Mesendoderm (in vitro differentiated cells): ENCODE results near the gene ECHDC1.
"Not testable (repeated sequence)": the region's sequence is repeated elsewhere in the genome, so short reads cannot be mapped to it uniquely, and the experiment has no call there.

Experiments used
- DNase-seq: peaks from one replicate; pipeline ENCODE4 v3.0.0; 2013
- H2AK5ac ChIP-seq: 2 replicates; pipeline ENCODE4 v1.6.1; 2013; ENCODE audit warnings: low read length, inconsistent platforms
- H2BK120ac ChIP-seq: 2 replicates; pipeline ENCODE4 v1.6.1; 2013; ENCODE audit warnings: low read depth, mild to moderate bottlenecking, low read length, moderate library complexity, mixed read lengths
- H2BK15ac ChIP-seq: replicated peaks from 2 replicates; pipeline ENCODE4 v1.6.1; 2013; ENCODE audit warnings: low read depth, mild to moderate bottlenecking, moderate library complexity
- H2BK5ac ChIP-seq: 2 replicates; pipeline ENCODE4 v1.6.1; 2013; ENCODE audit warnings: low read length, inconsistent platforms
- H3K18ac ChIP-seq: 2 replicates; pipeline ENCODE4 v1.6.1; 2013; ENCODE audit warnings: mild to moderate bottlenecking, low read length, mixed read lengths
- H3K23ac ChIP-seq: one replicate; pipeline ENCODE4 v1.6.1; 2013; ENCODE audit warnings: low read length
- H3K27ac ChIP-seq: 2 replicates; pipeline ENCODE4 v1.5.1; 2013; ENCODE audit warnings: low read depth, mild to moderate bottlenecking, inconsistent platforms, low read length, moderate library complexity
- H3K27me3 ChIP-seq: 2 replicates; pipeline ENCODE4 v1.6.1; 2013; ENCODE audit warnings: low read length, control low read depth, mild to moderate bottlenecking, inconsistent platforms; ENCODE audit not compliant: insufficient read depth, poor library complexity
- H3K36me3 ChIP-seq: 2 replicates; pipeline ENCODE4 v1.6.1; 2013; ENCODE audit warnings: low read length, inconsistent platforms; ENCODE audit not compliant: control insufficient read depth, insufficient read depth
- H3K4ac ChIP-seq: one replicate; pipeline ENCODE4 v1.6.1; 2013; ENCODE audit warnings: low read depth, mild to moderate bottlenecking, low read length, moderate library complexity
- H3K4me1 ChIP-seq: 2 replicates; pipeline ENCODE4 v1.6.1; 2013; ENCODE audit warnings: low read depth, low read length, inconsistent platforms; ENCODE audit not compliant: control insufficient read depth
- H3K4me2 ChIP-seq: 2 replicates; pipeline ENCODE4 v1.6.1; 2013; ENCODE audit warnings: low read length
- H3K4me3 ChIP-seq: 2 replicates; pipeline ENCODE4 v1.5.1; 2013; ENCODE audit warnings: mild to moderate bottlenecking, low read length
- H3K56ac ChIP-seq: one replicate; pipeline ENCODE4 v1.6.1; 2013; ENCODE audit warnings: low read length
- H3K79me1 ChIP-seq: 2 replicates; pipeline ENCODE4 v1.6.1; 2013; ENCODE audit warnings: low read length, inconsistent platforms
- H3K79me2 ChIP-seq: 2 replicates; pipeline ENCODE4 v1.6.1; 2013; ENCODE audit warnings: mild to moderate bottlenecking, low read length; ENCODE audit not compliant: control insufficient read depth, insufficient read depth
- H3K9ac ChIP-seq: 2 replicates; pipeline ENCODE4 v1.6.1; 2013; ENCODE audit warnings: low read length, inconsistent platforms
- H4K5ac ChIP-seq: one replicate; pipeline ENCODE4 v1.6.1; 2013; ENCODE audit warnings: low read length
- H4K8ac ChIP-seq: one replicate; pipeline ENCODE4 v1.6.1; 2013; ENCODE audit warnings: low read depth, mild to moderate bottlenecking, control low read depth, low read length, moderate library complexity
- WGBS: extraction: QIAGEN DNeasy Blood & Tissue Kit; methylation state at CpG from one replicate; pipeline ENCODE4 v1.1.7; 2013; ENCODE audit warnings: low lambda C conversion rate, missing lambda C conversion rate; ENCODE audit not compliant: insufficient coverage; ENCODE audit errors: extremely low coverage; 5-methylcytosine and 5-hydroxymethylcytosine counted together

Gene ECHDC1

GRCh38 chr6:127340171-127340570, 3.2 kb downstream of the ECHDC1 start:
- peaks cover 4% of the 10 kb centered on the region for H3K4me1 ChIP-seq
- no peak overlapping the region for H3K27ac ChIP-seq
- H3K4ac ChIP-seq: no peak overlapping the region
- no peak overlapping the region for H2BK5ac ChIP-seq
- peak overlapping the region; percentile 0 for H3K4me2 ChIP-seq
- H3K23ac ChIP-seq: no peak overlapping the region
- peaks cover 45% of the 10 kb centered on the region for H3K79me2 ChIP-seq
- H3K36me3 ChIP-seq: no peaks in the 10 kb centered on the region
- no peak overlapping the region for H3K4me3 ChIP-seq
- H2BK120ac ChIP-seq: no peak overlapping the region
- H2AK5ac ChIP-seq: no peak overlapping the region
- no peak overlapping the region for H4K5ac ChIP-seq
- H4K8ac ChIP-seq: no peak overlapping the region
- no peak overlapping the region for H3K18ac ChIP-seq
- H3K56ac ChIP-seq: peak overlapping the region; percentile 49
- no peaks in the 10 kb centered on the region for H3K27me3 ChIP-seq
- peaks cover 2% of the 10 kb centered on the region for H3K79me1 ChIP-seq
- no peak overlapping the region for H2BK15ac ChIP-seq
- DNase-seq: no peak
- H3K9ac ChIP-seq: peak overlapping the region; percentile 44

- H3K56ac ChIP-seq: no peak overlapping the region
- no peak overlapping the region for H3K4me2 ChIP-seq
- WGBS: no CpG with 5 or more reads among the region's 1 CpG
- peaks cover 42% of the 10 kb centered on the region for H3K79me2 ChIP-seq
- no peak overlapping the region for H3K18ac ChIP-seq
- no peak overlapping the region for H2BK15ac ChIP-seq
- H3K4me3 ChIP-seq: no peak overlapping the region
- no peak overlapping the region for H2BK5ac ChIP-seq
- peak overlapping the region; percentile 30 for H3K9ac ChIP-seq
- no peak overlapping the region for H3K23ac ChIP-seq
- no peak overlapping the region for H4K5ac ChIP-seq
- no peak overlapping the region for H2AK5ac ChIP-seq
- H3K36me3 ChIP-seq: no peaks in the 10 kb centered on the region
- no peak overlapping the region for H2BK120ac ChIP-seq
- peaks cover 4% of the 10 kb centered on the region for H3K4me1 ChIP-seq
- no peaks in the 10 kb centered on the region for H3K27me3 ChIP-seq
- no peak overlapping the region for H3K4ac ChIP-seq
- DNase-seq: no peak
- H3K79me1 ChIP-seq: peaks cover 2% of the 10 kb centered on the region
- no peak overlapping the region for H3K27ac ChIP-seq
- H4K8ac ChIP-seq: no peak overlapping the region
Observed at GRCh38 chr6:127338936-127339335, 4.5 kb downstream of the ECHDC1 start.

- no peak overlapping the region for H3K4ac ChIP-seq
- H2BK5ac ChIP-seq: peak overlapping the region; percentile 75
- no peaks in the 10 kb centered on the region for H3K36me3 ChIP-seq
- peak overlapping the region; percentile 56 for H3K56ac ChIP-seq
- DNase-seq: peak; percentile 90
- H2BK120ac ChIP-seq: no peak overlapping the region
- no peaks in the 10 kb centered on the region for H3K27me3 ChIP-seq
- H3K79me1 ChIP-seq: peaks cover 2% of the 10 kb centered on the region
- no peak overlapping the region for H3K9ac ChIP-seq
- H3K18ac ChIP-seq: peak overlapping the region; percentile 43
- no peak overlapping the region for H4K8ac ChIP-seq
- H3K79me2 ChIP-seq: peaks cover 9% of the 10 kb centered on the region
- no peak overlapping the region for H3K23ac ChIP-seq
- no peak overlapping the region for H4K5ac ChIP-seq
- H3K27ac ChIP-seq: peak overlapping the region; percentile 70
- WGBS: no CpG with 5 or more reads among the region's 4 CpGs
- H2AK5ac ChIP-seq: no peak overlapping the region
- H3K4me3 ChIP-seq: no peak overlapping the region
- H3K4me2 ChIP-seq: no peak overlapping the region
- H3K4me1 ChIP-seq: peaks cover 1% of the 10 kb centered on the region
- H2BK15ac ChIP-seq: no peak overlapping the region
Observed at GRCh38 chr6:127332383-127332961, 10.9 kb downstream of the ECHDC1 start.

GRCh38 chr6:127331256-127331655, 12.2 kb downstream of the ECHDC1 start:
- not testable (repeated sequence) for H3K23ac ChIP-seq, H3K79me1 ChIP-seq, H4K8ac ChIP-seq, H3K9ac ChIP-seq, H3K36me3 ChIP-seq, H3K79me2 ChIP-seq, H4K5ac ChIP-seq, DNase-seq, H3K27me3 ChIP-seq, H3K4me3 ChIP-seq, H3K4ac ChIP-seq, H3K4me2 ChIP-seq, H2BK15ac ChIP-seq, H2AK5ac ChIP-seq, H3K56ac ChIP-seq, H3K4me1 ChIP-seq, H2BK120ac ChIP-seq
- peak overlapping the region; percentile 51 for H3K18ac ChIP-seq
- peak overlapping the region; percentile 68 for H3K27ac ChIP-seq
- WGBS: no CpG with 5 or more reads among the region's 3 CpGs
- H2BK5ac ChIP-seq: peak overlapping the region; percentile 17

- H3K4me1 ChIP-seq: peaks cover 1% of the 10 kb centered on the region
- H3K36me3 ChIP-seq: peaks cover 1% of the 10 kb centered on the region
- no peak overlapping the region for H3K23ac ChIP-seq
- no peak overlapping the region for H2BK15ac ChIP-seq
- H3K4ac ChIP-seq: no peak overlapping the region
- no peak overlapping the region for H4K5ac ChIP-seq
- no peaks in the 10 kb centered on the region for H3K27me3 ChIP-seq
- no peak overlapping the region for H2BK5ac ChIP-seq
- peaks cover 3% of the 10 kb centered on the region for H3K79me1 ChIP-seq
- no peak overlapping the region for H4K8ac ChIP-seq
- no peak overlapping the region for H2AK5ac ChIP-seq
- H3K4me3 ChIP-seq: no peak overlapping the region
- no peak overlapping the region for H3K56ac ChIP-seq
- H3K4me2 ChIP-seq: no peak overlapping the region
- H3K27ac ChIP-seq: no peak overlapping the region
- no peak for DNase-seq
- no peak overlapping the region for H2BK120ac ChIP-seq
- H3K18ac ChIP-seq: no peak overlapping the region
- peaks cover 2% of the 10 kb centered on the region for H3K79me2 ChIP-seq
- H3K9ac ChIP-seq: no peak overlapping the region
Observed at GRCh38 chr6:127328043-127328609, 15.3 kb downstream of the ECHDC1 start.

GRCh38 chr6:127319686-127320085, 23.7 kb downstream of the ECHDC1 start:
- Histone ChIP-seq H3K79me2 (no peaks in the 10 kb centered on the region), H2BK15ac (no peak overlapping the region), H3K4ac (no peak overlapping the region), H4K5ac (no peak overlapping the region), H3K18ac (no peak overlapping the region), H3K56ac (no peak overlapping the region), H2AK5ac (no peak overlapping the region), H3K4me2 (no peak overlapping the region), H3K23ac (no peak overlapping the region), H4K8ac (no peak overlapping the region), H3K36me3 (no peaks in the 10 kb centered on the region), H2BK5ac (no peak overlapping the region), H3K9ac (no peak overlapping the region), H2BK120ac (no peak overlapping the region), H3K27me3 (no peaks in the 10 kb centered on the region), H3K4me1 (peaks cover 2% of the 10 kb centered on the region), H3K79me1 (no peaks in the 10 kb centered on the region), H3K27ac (no peak overlapping the region), H3K4me3 (no peak overlapping the region)
- no CpG with 5 or more reads among the region's 1 CpG for WGBS
- DNase-seq: no peak
